Esophagus (tissue), 2 donors: ENCODE results near the gene OCA2. TPM values are rescaled to one million over a fixed set of nuclear protein-coding genes. Genes with fewer than 3 reads are reported as not detected.

Experiments
- H3K27ac ChIP-seq, 2 donors: one replicate each; pipeline ENCODE4 v1.5.1; 2013; ENCODE audit warnings: low read depth in 2 of 2, mild to moderate bottlenecking in 2 of 2, inconsistent platforms in 1 of 2, low read length in 1 of 2, moderate library complexity in 1 of 2
- H3K27me3 ChIP-seq, 2 donors: one replicate each; pipeline ENCODE4 v1.6.1; 2013; ENCODE audit warnings: low read length in 2 of 2, control low read depth in 1 of 2, mild to moderate bottlenecking in 1 of 2; ENCODE audit not compliant: insufficient read depth in 2 of 2, control insufficient read depth in 1 of 2
- H3K36me3 ChIP-seq, 2 donors: one replicate each; pipeline ENCODE4 v1.6.1; 2013; ENCODE audit warnings: low read length in 1 of 2; ENCODE audit not compliant: control insufficient read depth in 2 of 2, insufficient read depth in 2 of 2
- H3K4me1 ChIP-seq, 2 donors: one replicate each; pipeline ENCODE4 v1.6.1; 2013; ENCODE audit warnings: low read length in 1 of 2; ENCODE audit not compliant: control insufficient read depth in 2 of 2, insufficient read depth in 2 of 2
- H3K4me3 ChIP-seq, 2 donors: one replicate each; pipeline ENCODE4 v1.5.1; 2013; ENCODE audit warnings: low read length in 2 of 2, mild to moderate bottlenecking in 2 of 2, low read depth in 1 of 2, moderate library complexity in 1 of 2
- H3K9me3 ChIP-seq, 2 donors: one replicate each; pipeline ENCODE4 v1.6.1; 2013; ENCODE audit warnings: mild to moderate bottlenecking in 2 of 2, low read depth in 1 of 2, low read length in 1 of 2, moderate library complexity in 1 of 2; ENCODE audit not compliant: control insufficient read depth in 2 of 2, insufficient read depth in 1 of 2
- WGBS, 2 donors: extraction: QIAGEN DNeasy Blood & Tissue Kit; methylation state at CpG; one replicate each; pipeline ENCODE4 v1.1.7; 2013; 5-methylcytosine and 5-hydroxymethylcytosine counted together
- polyA plus RNA-seq, 2 donors: library from polyadenylated mRNA; stranded (reverse); fragments of 200-250 nt; gene quantifications; one replicate each; pipeline ENCODE4 v1.2.3, GENCODE V29; 2013
- donor health status: healthy with polysubstance abuse.
- donor health status: Bipolar disorder and iron deficiency.

Gene OCA2
- polyA plus RNA-seq, 2 donors = 1.1 to 1.2 TPM

- Histone ChIP-seq H3K36me3 (no peaks in the 10 kb centered on the region), H3K4me1 (peaks cover 8 to 15% of the 10 kb centered on the region in 2 donors), H3K27me3 (no peaks in the 10 kb centered on the region), H3K27ac (no peak overlapping the region), H3K9me3 (peaks cover 0 to 3% of the 10 kb centered on the region in 2 donors), H3K4me3 (peak overlapping the region in 1 of 2 donors; percentile 27)
- WGBS, 2 donors = 20 to 22% methylated on average over 16 of the region's 16 CpGs
These were observed 533 bp upstream of the OCA2 start for GRCh38 chr15:28099555-28100140.

- peaks cover 11 to 21% of the 10 kb centered on the region in 2 donors for H3K4me1 ChIP-seq
- H3K9me3 ChIP-seq = peaks cover 0 to 3% of the 10 kb centered on the region in 2 donors
- no peaks in the 10 kb centered on the region for H3K36me3 ChIP-seq
- H3K27ac ChIP-seq = no peak overlapping the region
- H3K27me3 ChIP-seq = no peaks in the 10 kb centered on the region
- WGBS, 2 donors = 70 to 74% methylated on average over 11 of the region's 11 CpGs
- H3K4me3 ChIP-seq = no peak overlapping the region
These were observed 752 bp downstream of the OCA2 start for GRCh38 chr15:28098360-28098765.

GRCh38 chr15:28097656-28098359, 1.3 kb downstream of the OCA2 start:
- 86 to 89% methylated on average over 5 of the region's 5 CpGs for WGBS, 2 donors
- Histone ChIP-seq H3K27me3 (no peaks in the 10 kb centered on the region), H3K36me3 (no peaks in the 10 kb centered on the region), H3K27ac (no peak overlapping the region), H3K4me3 (no peak overlapping the region), H3K9me3 (peaks cover 0 to 3% of the 10 kb centered on the region in 2 donors), H3K4me1 (peaks cover 11 to 21% of the 10 kb centered on the region in 2 donors)

GRCh38 chr15:28096670-28097431, 2.3 kb downstream of the OCA2 start:
- no peaks in the 10 kb centered on the region for H3K36me3 ChIP-seq
- no peaks in the 10 kb centered on the region for H3K9me3 ChIP-seq
- peak overlapping the region; percentile 42 to 45 for H3K4me3 ChIP-seq
- 4 to 11% methylated on average over 64 to 72 of the region's 72 CpGs for WGBS, 2 donors
- H3K4me1 ChIP-seq = peaks cover 11 to 21% of the 10 kb centered on the region in 2 donors
- no peaks in the 10 kb centered on the region for H3K27me3 ChIP-seq
- H3K27ac ChIP-seq = peak overlapping the region in 1 of 2 donors; percentile 18

GRCh38 chr15:28096411-28096669, 2.8 kb downstream of the OCA2 start:
- Histone ChIP-seq H3K4me1 (peaks cover 11 to 21% of the 10 kb centered on the region in 2 donors), H3K27ac (peak overlapping the region; percentile 18 to 40), H3K4me3 (peak overlapping the region; percentile 42 to 45), H3K9me3 (no peaks in the 10 kb centered on the region), H3K27me3 (no peaks in the 10 kb centered on the region), H3K36me3 (no peaks in the 10 kb centered on the region)
- WGBS, 2 donors = 2% methylated on average over 13 of the region's 13 CpGs

- H3K4me3 ChIP-seq = peak overlapping the region; percentile 45 to 48
- WGBS, 2 donors = 4 to 6% methylated on average over 51 to 76 of the region's 76 CpGs
These were observed 4.2 kb downstream of the OCA2 start for GRCh38 chr15:28094732-28095521.

GRCh38 chr15:28093752-28094535, 5.2 kb downstream of the OCA2 start:
- Histone ChIP-seq H3K4me3 (peak overlapping the region in 1 of 2 donors; percentile 45), H3K27me3 (no peaks in the 10 kb centered on the region)
- 51 to 54% methylated on average over 20 of the region's 20 CpGs for WGBS, 2 donors

More at GRCh38 chr15:28094732-28095521, 4.2 kb downstream of the OCA2 start:
- H3K9me3 ChIP-seq = no peaks in the 10 kb centered on the region
- peak overlapping the region; percentile 93 to 95 for H3K27ac ChIP-seq
- H3K36me3 ChIP-seq = no peaks in the 10 kb centered on the region
- no peaks in the 10 kb centered on the region for H3K27me3 ChIP-seq
- peaks cover 11 to 21% of the 10 kb centered on the region in 2 donors for H3K4me1 ChIP-seq

GRCh38 chr15:28091313-28091712, 7.8 kb downstream of the OCA2 start:
- Histone ChIP-seq H3K27ac (no peak overlapping the region), H3K4me3 (no peak overlapping the region), H3K27me3 (no peaks in the 10 kb centered on the region), H3K36me3 (no peaks in the 10 kb centered on the region), H3K9me3 (no peaks in the 10 kb centered on the region), H3K4me1 (peaks cover 5 to 13% of the 10 kb centered on the region in 2 donors)
- 81 to 98% methylated on average over 2 of the region's 2 CpGs for WGBS, 2 donors

More at GRCh38 chr15:28093752-28094535, 5.2 kb downstream of the OCA2 start:
- no peaks in the 10 kb centered on the region for H3K9me3 ChIP-seq
- H3K36me3 ChIP-seq = no peaks in the 10 kb centered on the region
- H3K27ac ChIP-seq = no peak overlapping the region
- peaks cover 5 to 16% of the 10 kb centered on the region in 2 donors for H3K4me1 ChIP-seq
